Upper lobe of right lung (tissue), 1 donor: ENCODE data around the gene DDAH1. TPM values are rescaled to one million over a fixed set of nuclear protein-coding genes. Genes with fewer than 3 reads are reported as not detected.
"Not testable (repeated sequence)": the region's sequence is repeated elsewhere in the genome, so short reads cannot be mapped to it uniquely, and the experiment has no call there.

ENCODE experiments used
- ATAC-seq: fragments of 200-7000 bp; cut with Tn5 transposase; one replicate; pipeline ENCODE4 v1.9.1; 2020; ENCODE audit warnings: mild to moderate bottlenecking, moderate library complexity
- DNase-seq: peaks from one replicate; pipeline ENCODE4 v3.0.0-alpha.2; 2020
- H3K27ac ChIP-seq: fragments of 200-600 bp; one replicate; pipeline ENCODE4 v1.8.0; 2022
- H3K27me3 ChIP-seq: fragments of 200-600 bp; one replicate; pipeline ENCODE4 v1.8.0; 2022; ENCODE audit warnings: mild to moderate bottlenecking
- H3K36me3 ChIP-seq: fragments of 200-600 bp; one replicate; pipeline ENCODE4 v1.8.0; 2022
- H3K4me1 ChIP-seq: fragments of 200-600 bp; one replicate; pipeline ENCODE4 v1.8.0; 2022
- H3K4me3 ChIP-seq: fragments of 200-600 bp; one replicate; pipeline ENCODE4 v1.8.0; 2022; ENCODE audit warnings: mild to moderate bottlenecking
- H3K9me3 ChIP-seq: fragments of 200-600 bp; one replicate; pipeline ENCODE4 v1.8.0; 2022
- intact Hi-C: fragments of 100-400 bp; cut with DNase I; formaldehyde crosslinking; loops from one replicate; pipeline ENCODE4 v1.11.0; 2022
- total RNA-seq: library from RNA; stranded (reverse); fragmentation: NEBNext Ultra II Directional; extraction: Animal tissue kit (Norgen Biotek cat#: 25700); gene quantifications from one replicate; pipeline ENCODE4 v1.2.1, GENCODE V29; 2021
- TF ChIP-seq, protein P1 (sequence below): fragments of 200-600 bp; IDR thresholded peaks from one replicate; pipeline ENCODE4 v1.8.0; 2022; ENCODE audit warnings: antibody characterized with exemption
- donor health status: DM: no; HTN: yes; CAD: no; lungs with severe emphysema.

Gene DDAH1
- total RNA-seq, 1 donor from 2014 or later, result 51.3 TPM

DNA sequence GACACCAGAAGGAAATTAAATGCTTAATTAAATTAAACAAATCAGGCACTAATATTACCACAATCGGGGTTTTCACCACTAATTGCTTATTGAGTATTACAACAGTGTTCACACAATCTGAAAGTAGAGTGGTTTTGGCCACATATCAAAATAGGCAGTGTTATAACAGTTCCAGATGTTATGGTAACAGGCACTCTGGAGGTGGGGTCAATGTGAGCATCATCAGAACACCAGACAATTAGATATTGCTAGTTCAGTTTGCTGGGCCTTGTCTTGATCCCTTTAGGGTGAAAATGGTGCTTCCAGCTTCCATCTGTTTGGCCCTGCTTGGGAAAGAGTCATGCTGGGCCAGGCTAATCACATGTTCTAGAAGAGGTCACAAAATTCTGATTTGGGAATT is 14.5 kb upstream of the DDAH1 start:
- no peaks in the 10 kb centered on the region for H3K4me1 ChIP-seq
- no peak overlapping the region for H3K4me3 ChIP-seq
- no peak for DNase-seq
- no peak for ATAC-seq
- H3K27me3 ChIP-seq, result no peaks in the 10 kb centered on the region
- H3K9me3 ChIP-seq, result no peaks in the 10 kb centered on the region
- intact Hi-C loops, result no loop called here
- TF ChIP-seq, protein P1, sequence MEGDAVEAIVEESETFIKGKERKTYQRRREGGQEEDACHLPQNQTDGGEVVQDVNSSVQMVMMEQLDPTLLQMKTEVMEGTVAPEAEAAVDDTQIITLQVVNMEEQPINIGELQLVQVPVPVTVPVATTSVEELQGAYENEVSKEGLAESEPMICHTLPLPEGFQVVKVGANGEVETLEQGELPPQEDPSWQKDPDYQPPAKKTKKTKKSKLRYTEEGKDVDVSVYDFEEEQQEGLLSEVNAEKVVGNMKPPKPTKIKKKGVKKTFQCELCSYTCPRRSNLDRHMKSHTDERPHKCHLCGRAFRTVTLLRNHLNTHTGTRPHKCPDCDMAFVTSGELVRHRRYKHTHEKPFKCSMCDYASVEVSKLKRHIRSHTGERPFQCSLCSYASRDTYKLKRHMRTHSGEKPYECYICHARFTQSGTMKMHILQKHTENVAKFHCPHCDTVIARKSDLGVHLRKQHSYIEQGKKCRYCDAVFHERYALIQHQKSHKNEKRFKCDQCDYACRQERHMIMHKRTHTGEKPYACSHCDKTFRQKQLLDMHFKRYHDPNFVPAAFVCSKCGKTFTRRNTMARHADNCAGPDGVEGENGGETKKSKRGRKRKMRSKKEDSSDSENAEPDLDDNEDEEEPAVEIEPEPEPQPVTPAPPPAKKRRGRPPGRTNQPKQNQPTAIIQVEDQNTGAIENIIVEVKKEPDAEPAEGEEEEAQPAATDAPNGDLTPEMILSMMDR, result no peak
- no peak overlapping the region for H3K27ac ChIP-seq
- no peaks in the 10 kb centered on the region for H3K36me3 ChIP-seq

DNA sequence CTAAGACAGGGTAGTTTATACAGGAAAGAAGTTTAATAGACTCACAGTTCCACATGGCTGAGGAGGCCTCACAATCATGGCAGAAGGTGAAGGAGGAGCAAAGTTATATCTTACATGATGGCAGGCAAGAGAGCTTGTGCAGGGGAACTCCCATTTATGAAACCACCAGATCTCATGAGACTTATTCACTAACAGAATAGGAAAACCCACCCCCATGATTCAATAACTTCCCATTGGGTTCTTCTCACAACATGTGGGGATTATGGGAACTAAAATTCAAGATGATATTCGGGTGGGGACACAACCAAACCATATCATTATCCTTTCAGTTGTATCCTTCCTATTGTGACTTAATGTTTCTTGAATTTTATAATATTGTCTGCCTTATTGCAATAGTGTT is 13.4 kb upstream of the DDAH1 start:
- H3K27me3 ChIP-seq, result no peaks in the 10 kb centered on the region
- TF ChIP-seq, protein P1, result no peak
- ATAC-seq, result no peak
- H3K4me1 ChIP-seq, result no peaks in the 10 kb centered on the region
- no peak overlapping the region for H3K4me3 ChIP-seq
- no peaks in the 10 kb centered on the region for H3K36me3 ChIP-seq
- H3K9me3 ChIP-seq, result no peaks in the 10 kb centered on the region
- no peak for DNase-seq
- H3K27ac ChIP-seq, result no peak overlapping the region
- intact Hi-C loops, result no loop called here

DNA sequence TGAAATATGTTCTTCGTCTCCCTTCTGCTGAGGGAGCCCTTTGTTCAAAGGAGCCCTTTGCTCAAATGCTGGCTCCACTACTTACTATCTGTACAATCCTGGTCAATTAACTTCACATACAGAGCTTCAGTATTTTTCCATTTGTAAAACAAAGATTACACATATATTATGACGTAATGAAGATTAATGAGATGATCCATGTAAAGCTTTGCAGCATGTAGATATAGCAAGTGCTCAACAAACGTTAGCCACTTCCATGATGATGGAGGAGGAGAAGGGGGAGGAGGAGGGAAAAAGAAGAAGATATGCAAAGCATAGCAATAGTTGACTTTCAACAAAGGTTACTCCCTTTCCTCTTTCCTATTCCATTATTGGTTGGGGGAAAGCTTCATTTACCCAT is 10.1 kb upstream of the DDAH1 start:
- no peaks in the 10 kb centered on the region for H3K27me3 ChIP-seq
- TF ChIP-seq, protein P1, result no peak
- intact Hi-C loops, result no loop called here

DNA sequence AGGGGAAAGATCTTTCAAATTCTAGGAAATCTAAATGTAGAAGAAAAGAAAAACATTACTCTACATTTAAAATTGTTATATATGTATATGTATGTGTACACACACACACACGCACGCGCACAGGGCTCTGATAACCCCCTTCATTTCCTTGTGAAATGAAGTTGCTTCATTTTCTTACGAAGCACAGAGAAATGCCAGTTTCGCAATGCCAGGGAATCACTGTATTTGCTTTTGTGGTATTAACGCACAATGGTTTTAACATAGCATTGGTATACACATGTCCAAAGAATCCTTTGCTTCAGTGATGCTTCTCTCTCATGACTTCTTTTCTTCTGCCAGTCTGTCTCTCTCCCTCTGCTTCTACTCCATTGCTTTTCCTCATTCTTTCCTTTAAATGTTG is 8.4 kb upstream of the DDAH1 start:
- H3K4me1 ChIP-seq, result no peaks in the 10 kb centered on the region
- TF ChIP-seq, protein P1, result no peak
- no peaks in the 10 kb centered on the region for H3K36me3 ChIP-seq
- no peak overlapping the region for H3K4me3 ChIP-seq
- no peaks in the 10 kb centered on the region for H3K9me3 ChIP-seq
- intact Hi-C loops, result no loop called here
- DNase-seq (peak; percentile 62), ATAC-seq (peak; percentile 55)
- no peak overlapping the region for H3K27ac ChIP-seq
- no peaks in the 10 kb centered on the region for H3K27me3 ChIP-seq

More for the DNA sequence above, 10.1 kb upstream of the DDAH1 start:
- Histone ChIP-seq H3K27ac (no peak overlapping the region), H3K4me3 (no peak overlapping the region), H3K9me3 (no peaks in the 10 kb centered on the region), H3K36me3 (no peaks in the 10 kb centered on the region), H3K4me1 (no peaks in the 10 kb centered on the region)
- ATAC-seq (no peak), DNase-seq (no peak)

DNA sequence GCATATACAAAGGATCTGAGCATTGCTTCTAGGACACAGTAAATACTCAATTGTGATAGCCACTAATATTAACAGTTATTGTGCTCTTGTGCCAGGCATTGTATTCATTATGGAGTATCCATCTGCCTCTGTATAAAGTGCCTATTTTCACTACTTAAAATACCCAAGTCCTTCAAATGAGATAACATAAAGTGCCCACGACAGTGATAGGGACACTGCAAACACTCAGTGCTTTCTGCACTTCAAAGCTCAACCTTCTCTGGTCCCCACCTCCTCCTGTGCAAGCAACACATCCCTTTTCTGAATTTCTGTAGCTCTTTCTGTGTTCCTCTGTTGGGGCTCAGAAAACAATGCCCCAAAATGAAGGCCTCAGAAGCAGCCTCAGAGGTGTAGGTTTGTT is 6.6 kb upstream of the DDAH1 start:
- no peak overlapping the region for H3K27ac ChIP-seq
- H3K4me1 ChIP-seq, result no peaks in the 10 kb centered on the region
- no peaks in the 10 kb centered on the region for H3K36me3 ChIP-seq
- intact Hi-C loops, result no loop called here
- H3K27me3 ChIP-seq, result no peaks in the 10 kb centered on the region
- no peak overlapping the region for H3K4me3 ChIP-seq
- ATAC-seq (no peak), DNase-seq (no peak)
- TF ChIP-seq, protein P1, result no peak
- no peaks in the 10 kb centered on the region for H3K9me3 ChIP-seq

DNA sequence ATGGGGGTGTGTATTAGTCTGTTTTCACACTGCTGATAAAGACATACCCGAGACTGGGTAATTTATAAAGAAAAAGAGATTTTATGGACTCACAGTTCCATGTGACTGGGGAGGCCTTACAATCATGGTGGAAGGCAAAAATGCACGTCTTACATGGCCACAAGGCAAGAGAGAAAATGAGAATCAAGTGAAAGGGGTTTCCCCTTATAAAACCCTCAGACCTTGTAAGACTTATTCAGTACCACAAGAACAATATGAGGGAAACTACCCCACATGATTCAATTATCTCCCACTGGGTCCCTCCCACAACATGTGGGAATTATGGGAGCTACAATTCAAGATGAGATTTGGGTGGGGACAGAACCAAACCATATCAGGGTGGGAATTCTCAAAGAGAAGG is 5.2 kb upstream of the DDAH1 start:
- intact Hi-C loops, result not testable (repeated sequence)

More for the DNA sequence above, 5.2 kb upstream of the DDAH1 start:
- H3K27ac ChIP-seq, H3K27me3 ChIP-seq, H3K9me3 ChIP-seq, ATAC-seq, H3K36me3 ChIP-seq, H3K4me3 ChIP-seq, H3K4me1 ChIP-seq, DNase-seq: not testable (repeated sequence)
